NCI-H187 (cell line): Measurements from ENCODE around the gene NCOA1.
"Not testable (repeated sequence)": the region's sequence is repeated elsewhere in the genome, so short reads cannot be mapped to it uniquely, and the experiment has no call there.

ENCODE experiments used
- DNase-seq, 2 experiments: peaks; one replicate each; lab custom pipeline; 2025; lab: John Stamatoyannopoulos, UW

Gene NCOA1

GRCh38 chr2:24579053-24579803 lies 88.2 kb downstream of the NCOA1 start:
- no peak for DNase-seq

DNA sequence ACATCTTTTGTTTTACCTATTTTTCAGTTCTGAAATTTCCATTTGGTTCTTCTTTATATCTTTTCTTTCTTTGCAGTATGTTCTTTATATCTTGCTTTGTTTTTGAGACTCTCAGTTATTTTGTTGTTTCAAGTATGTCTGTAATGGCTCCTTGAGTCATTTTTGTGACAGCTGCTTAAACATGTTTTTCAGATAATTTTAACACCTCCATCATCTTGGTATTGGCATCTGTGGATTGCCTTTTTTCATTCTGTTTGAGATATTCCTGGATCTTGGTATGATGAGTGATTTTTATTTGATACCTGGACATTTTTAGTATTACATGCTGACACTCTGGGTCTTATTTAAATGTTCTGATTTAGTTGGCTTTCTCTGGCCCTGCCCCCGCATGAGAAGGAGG lies 89.5 kb downstream of the NCOA1 start:
- DNase-seq: no peak

- DNase-seq: not testable (repeated sequence)
These were observed 90.9 kb downstream of the NCOA1 start for GRCh38 chr2:24581971-24582370.

- DNase-seq: no peak
These were observed 95.9 kb downstream of the NCOA1 start for GRCh38 chr2:24586955-24587354.

DNA sequence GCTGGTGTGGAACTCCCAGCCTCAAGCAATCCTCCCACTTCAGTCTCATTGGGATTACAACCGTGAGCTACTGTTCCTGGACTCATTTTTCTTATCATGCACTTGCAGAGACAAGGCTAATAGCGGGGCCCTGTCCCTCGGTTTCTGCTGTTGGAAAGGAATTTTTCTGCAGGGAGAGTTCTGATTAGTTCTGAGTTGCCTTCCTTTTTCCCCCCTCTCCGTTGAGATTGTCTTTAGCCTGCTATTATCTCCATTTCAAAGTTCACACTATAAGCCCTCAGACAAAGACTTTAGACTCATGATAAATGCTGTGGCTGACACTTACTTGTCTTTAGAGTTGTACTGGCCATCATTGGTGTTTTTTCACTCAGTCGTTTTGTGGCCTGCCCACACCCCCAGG lies 97.2 kb downstream of the NCOA1 start:
- DNase-seq: no peak

- DNase-seq: no peak
These were observed 101.5 kb downstream of the NCOA1 start for GRCh38 chr2:24592441-24593100.

GRCh38 chr2:24594283-24594682 lies 103.2 kb downstream of the NCOA1 start:
- DNase-seq: no peak

DNA sequence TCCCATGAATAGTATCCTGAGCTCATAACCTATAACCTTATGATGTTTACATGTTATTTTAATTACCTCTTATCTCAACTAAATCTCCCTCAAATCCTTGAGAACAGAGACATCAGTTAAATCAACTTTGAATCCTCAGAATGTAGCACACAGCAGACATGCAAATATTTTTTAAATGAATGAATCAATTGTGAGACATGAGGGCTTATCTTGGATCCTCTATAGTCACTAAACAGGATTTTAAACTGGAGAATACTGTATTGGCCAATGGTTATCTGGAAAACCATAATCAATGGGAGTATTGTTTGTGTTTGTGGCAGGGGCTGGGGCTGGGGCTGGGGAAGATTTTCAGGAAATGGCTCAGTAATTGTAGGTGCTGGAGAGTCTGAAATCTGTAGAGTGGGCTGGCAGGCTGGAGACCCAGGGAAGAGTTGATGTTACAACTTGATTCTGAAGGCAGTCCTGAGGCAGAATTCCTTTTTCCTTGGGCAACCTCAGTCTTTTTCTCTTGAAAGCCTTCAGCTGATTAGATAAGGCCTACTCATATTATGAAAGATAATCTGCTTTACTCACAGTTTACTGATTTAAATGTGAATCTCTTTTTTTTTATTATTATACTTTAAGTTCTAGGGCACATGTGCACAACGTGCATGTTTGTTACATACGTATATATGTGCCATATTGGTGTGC lies 106.3 kb downstream of the NCOA1 start:
- DNase-seq: no peak

- DNase-seq: not testable (repeated sequence)
These were observed 109.1 kb downstream of the NCOA1 start for GRCh38 chr2:24600140-24600539.

DNA sequence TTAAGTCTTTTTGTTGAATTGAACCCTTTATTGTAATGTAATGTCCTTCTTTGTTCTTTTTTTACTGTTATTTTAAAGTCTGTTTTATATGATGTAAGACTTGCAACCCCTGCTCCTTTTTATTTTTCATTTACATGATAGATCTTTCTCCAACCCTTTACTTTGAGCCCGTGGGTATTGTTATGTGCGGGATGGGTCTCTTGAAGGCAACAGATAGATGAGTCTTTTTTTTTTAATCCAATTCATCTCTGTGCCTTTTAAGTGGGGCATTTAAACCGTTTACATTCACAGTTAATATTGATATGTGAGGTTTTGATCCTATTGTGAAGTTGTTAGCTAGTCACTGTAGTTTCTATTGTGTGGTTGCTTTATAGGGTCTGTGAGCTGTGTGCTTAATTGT lies 120.6 kb downstream of the NCOA1 start:
- DNase-seq: no peak

GRCh38 chr2:24613154-24613814 lies 122.2 kb downstream of the NCOA1 start:
- DNase-seq: peak; percentile 27 to 35

- no peak for DNase-seq
These were observed 125.6 kb downstream of the NCOA1 start for GRCh38 chr2:24616616-24617015.

DNA sequence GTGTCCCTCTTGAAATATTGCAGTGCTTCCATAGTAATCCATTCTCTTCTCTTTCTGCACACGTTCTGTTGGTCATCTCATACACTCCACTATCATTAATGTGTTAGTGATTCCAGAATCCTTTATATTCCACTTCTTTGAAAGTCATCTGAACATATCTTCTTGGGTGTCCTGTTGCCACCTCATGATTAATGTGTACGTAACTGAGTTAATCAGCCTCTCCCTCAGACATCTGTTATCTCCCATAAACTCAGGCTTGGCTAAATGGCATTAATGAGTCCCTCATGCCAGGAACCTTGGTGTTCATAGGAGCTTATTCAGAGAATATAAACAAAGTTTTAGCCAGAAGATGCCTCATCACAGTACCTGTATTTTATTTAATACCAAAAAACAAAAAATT lies 126.4 kb downstream of the NCOA1 start:
- no peak for DNase-seq

DNA sequence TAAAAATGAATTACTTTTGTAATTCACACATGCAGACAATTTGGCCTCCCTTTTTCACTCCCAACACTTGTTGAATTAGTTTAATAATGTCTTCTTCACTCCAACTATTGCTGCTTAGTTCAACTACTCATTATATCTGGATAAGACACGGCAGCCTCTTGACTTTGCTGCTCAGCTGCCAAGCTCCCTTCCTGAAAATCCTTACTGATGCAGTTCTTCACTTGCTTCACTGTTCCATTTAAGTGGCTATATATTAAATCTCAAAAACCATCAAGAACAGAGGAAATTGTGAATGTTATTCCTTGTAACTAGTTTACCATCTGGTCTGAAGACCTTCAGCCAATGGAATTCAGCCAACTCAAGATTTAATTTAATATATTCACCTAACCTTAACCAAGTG lies 127.1 kb downstream of the NCOA1 start:
- DNase-seq: no peak

GRCh38 chr2:24618680-24619079 lies 127.6 kb downstream of the NCOA1 start:
- no peak for DNase-seq

GRCh38 chr2:24620936-24621335 lies 129.9 kb downstream of the NCOA1 start:
- no peak for DNase-seq

DNA sequence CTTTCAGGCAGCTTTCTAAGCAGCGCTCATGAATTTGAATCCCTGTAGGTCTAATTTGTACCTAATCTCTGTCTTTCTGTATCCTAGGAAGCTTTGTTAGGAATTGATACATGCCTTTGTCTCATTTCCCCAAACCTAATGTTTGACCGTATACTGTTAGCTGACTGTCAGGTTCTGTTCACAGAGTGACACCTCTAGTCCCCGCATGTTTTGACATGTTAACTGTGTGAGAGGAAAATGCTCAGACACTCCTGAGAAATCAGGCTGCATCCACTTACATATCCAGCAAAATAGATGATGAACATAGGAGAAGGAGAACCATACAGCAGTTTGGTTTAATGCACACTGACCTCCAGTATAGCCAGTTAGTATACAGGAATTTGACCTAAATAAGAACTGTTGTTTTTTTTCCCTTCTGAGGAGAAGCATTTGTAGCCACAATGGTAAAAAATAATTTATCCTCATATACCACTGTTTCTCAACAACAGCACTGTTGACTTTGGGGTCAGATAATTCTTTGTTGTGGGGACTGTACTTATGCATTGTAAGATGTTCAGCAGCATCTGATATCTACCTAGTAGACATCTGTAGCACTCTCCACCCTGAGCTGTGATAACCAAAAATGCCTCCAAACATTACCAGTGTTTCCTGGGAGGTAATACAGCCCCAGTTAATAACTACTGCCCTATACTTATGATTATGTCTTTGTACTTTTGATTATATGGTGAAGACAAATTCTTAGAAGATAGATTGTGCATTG lies 130.9 kb downstream of the NCOA1 start:
- no peak for DNase-seq

GRCh38 chr2:24623535-24623934 lies 132.5 kb downstream of the NCOA1 start:
- DNase-seq: no peak

DNA sequence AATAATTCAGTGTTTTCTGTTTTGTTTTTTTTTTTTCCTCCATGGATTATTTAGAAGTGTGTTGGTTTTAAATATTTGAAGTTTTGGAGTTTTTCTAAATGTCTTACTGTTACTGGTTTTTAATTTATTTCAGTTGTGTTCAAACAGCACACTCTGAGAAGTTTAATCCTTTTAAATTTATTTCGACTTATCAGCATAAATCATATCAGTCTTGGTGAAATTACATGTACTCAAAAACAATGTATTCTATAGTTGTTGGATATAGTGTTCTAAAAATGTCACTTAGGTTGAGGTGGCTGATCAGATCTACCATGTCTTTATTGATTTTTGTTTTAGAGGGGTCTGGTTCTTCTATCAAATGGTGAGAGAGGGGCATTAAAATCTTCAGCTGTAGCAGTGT lies 134.7 kb downstream of the NCOA1 start:
- no peak for DNase-seq

DNA sequence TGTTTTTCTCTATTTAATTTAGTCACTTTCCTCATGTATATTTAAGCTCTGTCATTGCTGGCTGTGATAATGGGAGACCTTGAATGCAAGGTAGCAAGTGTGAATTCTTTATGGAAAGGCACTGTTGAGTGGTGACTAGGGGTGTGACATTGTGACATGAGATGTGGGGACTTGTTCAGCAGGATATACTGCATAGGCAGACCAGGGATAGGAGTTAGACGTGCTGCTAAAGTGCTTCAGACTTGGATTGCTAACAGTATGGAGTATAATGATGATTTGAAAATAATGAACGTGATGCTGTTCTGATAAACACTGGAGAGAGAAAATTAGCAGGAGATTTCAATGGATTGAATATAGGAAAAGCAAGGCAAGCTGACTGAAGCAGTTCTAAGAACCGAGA lies 135.1 kb downstream of the NCOA1 start:
- no peak for DNase-seq

GRCh38 chr2:24628746-24629145 lies 137.7 kb downstream of the NCOA1 start:
- no peak for DNase-seq

DNA sequence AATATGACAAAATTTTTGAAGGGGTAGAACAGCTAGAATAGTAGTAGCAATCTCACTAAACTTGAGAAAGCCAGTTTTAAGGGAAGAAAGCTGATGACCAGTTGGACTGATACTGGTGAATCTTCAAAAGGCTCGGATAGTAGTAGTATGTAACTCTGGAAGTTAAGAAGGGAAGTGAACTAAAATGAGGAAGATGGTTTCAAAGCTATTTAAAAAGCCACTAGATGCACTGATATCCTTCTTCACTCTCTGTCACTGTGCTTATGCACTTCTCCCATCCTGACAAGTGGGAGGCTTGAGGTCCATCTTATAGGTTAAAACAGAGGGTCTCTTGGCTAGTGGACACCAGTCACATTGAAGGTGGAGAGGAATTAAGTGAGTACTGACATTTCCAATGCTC lies 141.1 kb downstream of the NCOA1 start:
- no peak for DNase-seq
